Keratinocyte (primary cell): ENCODE measurements around the gene MLPH.

Experiments used
- CTCF ChIP-seq, 3 experiments: IDR thresholded peaks in 1 of 3; conservative IDR thresholded peaks in 1 of 3; optimal IDR thresholded peaks in 1 of 3; 2 replicates in 2 of 3; 3 replicates in 1 of 3; pipeline versions ENCODE3 to v1.5.1; 2011; ENCODE audit warnings: low read length in 3 of 3, mild to moderate bottlenecking in 3 of 3, moderate library complexity in 2 of 3, control low read depth in 1 of 3, inconsistent platforms in 1 of 3; ENCODE audit not compliant: insufficient read depth in 2 of 3; ENCODE audit errors: extremely low read depth in 1 of 3
- EZH2 ChIP-seq: IDR thresholded peaks from one replicate; pipeline ENCODE4 v1.6.1; 2012; ENCODE audit warnings: inconsistent platforms, mild to moderate bottlenecking, low read length, moderate library complexity

- TF ChIP-seq CTCF (optimal IDR thresholded peaks at IDR 0.05 in 1 of 3, IDR thresholded peaks at IDR 0.05 in 1 of 3, conservative IDR thresholded peaks at IDR 0.05 in 1 of 3; ENCODE audit: extremely low read depth in 1 of 3, insufficient read depth in 2 of 3, low read length in 3 of 3) (no peak), EZH2 (no peak)
Observed at GRCh38 chr2:237479747-237480146, 7.3 kb upstream of the MLPH start.
